Activated T-helper 1 cell treated with Interleukin-2 at 50 U/mL for 16 hours (primary cell): Measurements from ENCODE around the gene CD6.

ENCODE experiments used
- DNase-seq: peaks from one replicate; pipeline ENCODE4 v3.0.0-alpha.2; 2020; ENCODE audit warnings: low read depth

The CD6 gene

DNA sequence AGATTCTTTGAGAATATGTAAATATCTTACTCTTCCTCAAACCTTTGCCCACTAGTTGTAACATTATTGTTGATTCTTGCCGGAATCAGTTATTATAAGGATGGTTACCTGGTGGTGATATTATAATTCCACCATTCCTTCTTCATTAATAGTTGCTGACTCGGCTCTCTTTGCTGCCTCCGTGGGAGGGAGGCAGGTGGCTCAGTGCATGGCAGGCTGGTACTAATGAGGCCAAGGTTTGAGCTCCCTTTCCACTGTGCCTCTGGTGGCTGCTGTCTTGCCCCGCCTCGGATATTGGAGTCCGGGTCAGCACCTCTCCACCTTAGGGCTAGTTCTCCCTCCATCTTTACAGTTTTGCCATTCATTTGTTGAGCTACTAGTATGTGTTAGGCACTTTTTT lies 12.7 kb downstream of the CD6 start:
- DNase-seq, result no peak

DNA sequence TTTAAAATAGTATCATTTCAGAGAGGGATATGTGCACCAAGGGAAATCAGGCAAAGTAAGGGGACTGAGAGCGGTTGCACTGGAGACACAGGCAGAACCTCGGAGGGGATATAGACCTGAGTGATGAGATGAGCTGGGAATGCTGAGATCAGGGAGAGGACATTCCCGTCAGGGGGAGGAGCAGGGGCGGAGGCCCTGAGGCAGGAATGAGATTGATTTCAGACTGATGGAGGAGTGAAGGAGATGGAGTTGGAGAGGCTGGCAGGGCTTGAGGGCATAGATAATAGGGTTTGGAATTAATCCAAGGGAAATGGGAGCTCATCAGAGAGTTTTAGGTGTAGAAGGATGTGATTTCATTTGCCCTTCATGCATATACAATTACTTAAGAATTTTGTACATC lies 13.2 kb downstream of the CD6 start:
- no peak for DNase-seq

DNA sequence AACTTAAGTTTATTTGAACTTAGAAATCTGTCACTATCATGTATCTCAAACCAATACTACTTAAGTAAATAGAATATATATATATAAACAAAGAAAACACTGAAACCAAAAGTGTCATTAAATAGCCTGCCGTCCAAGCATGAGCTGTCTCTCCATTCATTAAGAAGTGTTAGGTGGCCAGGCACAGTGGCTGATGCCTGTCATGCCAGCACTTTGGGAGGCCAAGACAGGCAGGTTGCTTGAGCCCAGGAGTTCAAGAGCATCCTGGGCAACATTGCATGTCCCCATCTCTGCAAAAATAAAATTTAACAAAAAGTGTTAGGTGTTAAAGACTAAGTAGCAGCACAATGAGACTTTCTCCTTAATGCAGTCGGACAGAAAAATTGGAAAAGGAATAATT lies 14.0 kb downstream of the CD6 start:
- DNase-seq, result no peak

GRCh38 chr11:60985991-60986915 lies 14.8 kb downstream of the CD6 start:
- peak; percentile 88 for DNase-seq

GRCh38 chr11:60987577-60988277 lies 16.2 kb downstream of the CD6 start:
- no peak for DNase-seq

- no peak for DNase-seq
Observed at GRCh38 chr11:60988658-60989057, 17.2 kb downstream of the CD6 start.

GRCh38 chr11:60989093-60989650 lies 17.7 kb downstream of the CD6 start:
- no peak for DNase-seq

DNA sequence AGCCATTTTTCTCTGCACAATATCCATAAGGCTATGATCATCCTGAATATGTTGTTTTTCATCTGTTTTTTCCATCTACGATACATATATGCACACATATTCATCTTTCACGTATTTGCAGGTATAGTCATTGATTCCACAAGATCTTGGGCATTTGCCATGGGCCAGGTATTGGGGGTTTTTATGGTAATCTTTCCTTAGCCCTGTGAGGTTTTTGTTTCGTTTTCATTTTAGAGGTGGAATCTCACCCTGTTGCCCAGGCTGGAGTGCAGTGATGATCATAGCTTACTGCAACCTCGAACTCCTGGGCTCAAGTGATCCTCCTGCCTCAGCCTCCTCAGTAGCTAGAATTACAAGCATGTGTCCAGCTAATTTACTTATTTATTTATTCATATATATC lies 20.0 kb downstream of the CD6 start:
- DNase-seq, result no peak

DNA sequence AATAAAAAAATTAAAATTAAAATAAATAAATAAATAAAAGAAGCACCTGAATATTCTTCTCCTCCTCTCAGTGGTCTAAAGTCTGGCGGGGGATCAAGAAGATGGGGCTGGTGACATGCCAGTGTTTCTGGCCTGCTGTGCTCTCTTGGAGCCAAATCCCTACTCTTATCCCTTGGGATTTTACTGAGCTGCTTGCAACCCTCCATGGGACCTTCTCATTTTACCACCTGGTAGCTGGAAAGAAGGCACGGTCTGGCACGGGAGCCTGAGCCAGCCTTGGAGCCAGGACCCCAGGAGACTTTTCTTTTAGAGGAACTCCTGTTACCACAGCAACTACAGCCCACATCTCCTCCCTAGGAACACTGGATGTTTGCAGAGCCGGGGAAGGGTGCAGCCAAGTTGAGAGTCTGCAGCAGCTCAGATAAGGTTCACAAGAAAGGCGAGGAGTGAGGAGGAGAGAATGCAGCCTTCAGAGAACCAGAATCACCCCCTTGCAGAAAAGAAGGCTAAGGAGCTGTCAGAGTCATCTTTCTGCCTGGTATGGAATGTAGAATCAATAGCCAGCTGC lies 21.4 kb downstream of the CD6 start:
- no peak for DNase-seq

DNA sequence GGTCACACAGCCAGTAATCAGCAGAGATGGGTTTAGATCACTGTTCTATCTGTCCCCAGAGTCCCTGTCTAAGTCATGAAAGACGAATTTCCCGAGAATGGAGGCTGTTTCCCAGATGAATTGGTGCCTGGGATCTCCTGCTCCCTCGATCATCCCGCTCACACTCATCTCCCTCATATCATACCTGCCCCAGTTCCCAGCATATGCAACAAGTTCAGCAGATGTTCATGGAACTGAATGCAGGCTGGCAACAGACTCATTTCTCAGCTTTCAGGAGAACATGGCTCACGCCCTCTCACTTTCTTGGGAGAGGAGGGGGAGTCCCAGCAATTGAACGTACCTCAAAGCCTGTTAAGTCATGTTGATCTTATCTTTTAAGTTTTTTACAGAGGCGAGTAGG lies 22.1 kb downstream of the CD6 start:
- no peak for DNase-seq

GRCh38 chr11:60994541-60995080 lies 23.1 kb downstream of the CD6 start:
- no peak for DNase-seq

DNA sequence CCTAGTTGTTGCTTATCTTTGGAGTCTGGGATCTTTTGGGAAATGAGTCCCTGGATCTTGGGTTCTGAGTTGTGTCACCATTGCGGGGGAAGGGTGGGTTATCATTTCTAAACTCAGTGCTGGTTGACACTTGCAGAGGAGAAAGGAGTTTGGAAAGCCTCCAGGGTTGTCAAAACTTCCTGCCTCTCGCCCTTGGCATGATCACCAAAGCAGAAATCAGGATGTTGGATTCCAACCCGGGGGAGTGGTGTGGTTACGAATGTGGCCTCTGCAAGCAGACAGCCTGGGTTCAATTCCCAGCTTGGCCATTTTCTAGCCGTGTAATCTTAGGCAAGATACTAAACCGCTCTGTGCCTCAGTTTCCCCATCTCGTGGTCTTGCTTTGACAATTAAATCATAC lies 24.3 kb downstream of the CD6 start:
- no peak for DNase-seq

DNA sequence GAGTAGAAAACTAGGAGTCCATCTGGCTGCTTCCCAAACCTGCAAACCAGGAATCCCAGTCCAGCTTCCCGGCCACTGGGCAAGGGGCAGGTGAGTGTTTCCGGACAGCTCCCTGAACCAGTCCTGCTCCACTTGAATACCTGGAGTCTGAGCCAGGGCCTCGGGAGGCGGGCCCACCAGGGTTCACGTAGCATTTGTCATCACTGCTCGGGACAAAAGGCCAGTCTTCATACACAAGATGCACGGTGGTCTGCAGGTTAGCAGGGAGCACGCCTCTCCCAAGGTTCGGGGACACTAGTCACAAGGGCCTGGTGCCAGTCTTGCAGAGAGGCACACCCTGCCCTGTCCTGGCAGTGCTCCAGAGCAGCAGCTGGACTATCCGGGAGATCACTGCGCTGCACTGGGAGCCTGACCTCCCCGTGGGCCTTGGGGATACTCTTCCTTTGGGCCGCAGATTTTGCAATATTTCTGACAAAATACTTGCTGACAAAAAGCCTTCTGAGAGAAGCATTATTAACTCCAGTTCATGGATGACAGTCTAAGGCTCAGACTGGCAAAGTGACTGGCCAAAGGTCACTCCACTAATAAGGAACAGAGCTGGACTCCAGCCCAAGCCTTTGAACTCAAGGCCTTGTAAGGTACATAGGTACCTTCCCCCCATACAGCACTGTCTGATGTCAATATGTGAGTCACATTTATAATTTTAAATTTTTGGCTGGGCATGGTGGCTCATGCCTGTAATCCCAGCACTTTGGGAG lies 25.1 kb downstream of the CD6 start:
- DNase-seq, result no peak

DNA sequence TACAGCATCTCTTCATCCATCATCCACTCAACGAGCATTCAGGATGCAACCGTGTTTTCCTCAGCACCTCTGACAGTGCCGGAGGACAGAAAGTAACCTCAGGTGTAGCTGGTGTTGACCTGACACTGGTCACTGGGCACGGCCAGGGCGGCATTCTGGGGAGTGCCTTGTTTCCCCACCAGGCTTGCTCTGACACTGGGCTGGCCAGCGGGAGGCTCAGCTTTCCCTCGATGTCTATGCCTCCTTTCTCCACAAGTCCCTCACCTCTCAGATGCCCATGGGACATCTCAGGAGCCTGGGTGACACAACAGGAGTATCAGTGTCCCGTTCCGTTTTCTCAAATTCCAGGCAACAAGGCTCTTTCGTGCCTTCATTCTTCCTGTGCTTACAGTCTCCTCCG lies 28.9 kb downstream of the CD6 start:
- no peak for DNase-seq

GRCh38 chr11:61001931-61002330 lies 30.5 kb downstream of the CD6 start:
- no peak for DNase-seq

DNA sequence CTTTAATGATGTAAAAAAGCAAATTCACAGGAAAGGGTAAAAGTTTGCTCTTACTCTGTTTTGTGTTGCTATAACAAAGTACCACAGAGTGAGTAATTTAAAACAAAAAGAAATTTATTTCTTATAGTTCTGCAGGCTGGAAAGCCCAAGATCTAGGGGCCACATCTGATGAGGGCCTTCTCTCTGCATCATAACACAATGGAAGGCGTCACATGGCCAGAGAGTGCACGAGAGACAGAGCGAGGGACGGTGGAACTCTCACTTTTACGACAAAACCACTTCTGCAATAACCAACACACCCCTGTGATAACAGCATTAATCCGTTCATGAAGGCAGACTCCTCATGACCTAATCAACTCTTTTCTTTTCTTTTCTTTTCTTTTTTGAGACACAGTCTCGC lies 31.1 kb downstream of the CD6 start:
- no peak for DNase-seq

GRCh38 chr11:61004180-61004611 lies 32.7 kb downstream of the CD6 start:
- DNase-seq, result peak; percentile 36

- DNase-seq, result no peak
Observed at GRCh38 chr11:61004761-61005181, 33.3 kb downstream of the CD6 start.

DNA sequence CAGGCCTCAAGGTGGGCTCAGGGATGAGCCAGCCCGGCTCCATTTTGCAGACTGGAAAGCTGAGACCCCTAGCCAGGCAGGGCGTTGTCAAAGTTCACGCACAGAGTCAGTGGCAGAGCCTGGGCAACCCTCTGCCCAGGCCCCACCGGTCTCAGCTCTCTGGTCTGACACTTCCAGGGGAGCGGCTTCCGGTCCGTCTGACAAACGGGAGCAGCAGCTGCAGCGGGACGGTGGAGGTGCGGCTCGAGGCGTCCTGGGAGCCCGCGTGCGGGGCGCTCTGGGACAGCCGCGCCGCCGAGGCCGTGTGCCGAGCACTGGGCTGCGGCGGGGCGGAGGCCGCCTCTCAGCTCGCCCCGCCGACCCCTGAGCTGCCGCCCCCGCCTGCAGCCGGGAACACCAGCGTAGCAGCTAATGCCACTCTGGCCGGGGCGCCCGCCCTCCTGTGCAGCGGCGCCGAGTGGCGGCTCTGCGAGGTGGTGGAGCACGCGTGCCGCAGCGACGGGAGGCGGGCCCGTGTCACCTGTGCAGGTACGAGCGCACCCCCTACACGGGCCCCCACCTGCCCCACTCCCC lies 36.0 kb downstream of the CD6 start:
- no peak for DNase-seq

GRCh38 chr11:61007956-61008896 lies 36.7 kb downstream of the CD6 start:
- no peak for DNase-seq
